Smooth muscle cell (in vitro differentiated cells): Measurements from ENCODE around the gene OAT. TPM values are rescaled to one million over a fixed set of nuclear protein-coding genes. Genes with fewer than 3 reads are reported as not detected.

Experiments
- DNase-seq: peaks from one replicate; lab custom pipeline; 2025; ENCODE audit not compliant: unreplicated experiment; lab: John Stamatoyannopoulos, UW
- H2AFZ ChIP-seq: fragments of 200-600 bp; sonication (generic); 2 replicates; pipeline ENCODE4 v1.6.0; 2016; ENCODE audit warnings: antibody characterized with exemption, low read depth, mild to moderate bottlenecking
- H3F3A ChIP-seq: fragments of 200-600 bp; sonication (generic); 2 replicates; pipeline ENCODE4 v1.6.0; 2017; ENCODE audit warnings: antibody characterized with exemption, low read depth
- H3K27ac ChIP-seq: fragments of 200-600 bp; sonication (generic); 2 replicates; pipeline ENCODE4 v1.5.1; 2016; ENCODE audit warnings: low read depth, mild to moderate bottlenecking
- H3K27me3 ChIP-seq: fragments of 200-600 bp; sonication (generic); 2 replicates; pipeline ENCODE4 v1.6.1; 2016; ENCODE audit warnings: low read depth, mild to moderate bottlenecking
- H3K36me3 ChIP-seq: fragments of 200-600 bp; sonication (generic); 2 replicates; pipeline ENCODE4 v1.5.1; 2016; ENCODE audit warnings: low read depth
- H3K4me1 ChIP-seq: fragments of 200-600 bp; sonication (generic); 2 replicates; pipeline ENCODE4 v1.5.1; 2016; ENCODE audit warnings: low read depth
- H3K4me2 ChIP-seq: fragments of 200-600 bp; sonication (generic); 2 replicates; pipeline ENCODE4 v1.6.0; 2016; ENCODE audit warnings: mild to moderate bottlenecking
- H3K4me3 ChIP-seq: fragments of 200-600 bp; sonication (generic); 2 replicates; pipeline ENCODE4 v1.5.1; 2016; ENCODE audit warnings: mild to moderate bottlenecking
- H3K79me2 ChIP-seq: fragments of 200-600 bp; sonication (generic); 2 replicates; pipeline ENCODE4 v1.6.0; 2016; ENCODE audit warnings: low read depth, mild to moderate bottlenecking
- H3K9ac ChIP-seq: fragments of 200-600 bp; sonication (generic); 2 replicates; pipeline ENCODE4 v1.6.0; 2016; ENCODE audit warnings: low read depth
- H3K9me3 ChIP-seq: fragments of 200-600 bp; sonication (generic); replicated peaks from 2 replicates; pipeline ENCODE4 v1.5.1; 2016; ENCODE audit warnings: low read depth
- H4K20me1 ChIP-seq: fragments of 200-600 bp; sonication (generic); 2 replicates; pipeline ENCODE4 v1.6.0; 2016; ENCODE audit warnings: low read depth
- WGBS: methylation state at CpG from one replicate; pipeline ENCODE4 v1.1.7; 2016; ENCODE audit warnings: low lambda C conversion rate; 5-methylcytosine and 5-hydroxymethylcytosine counted together
- polyA plus RNA-seq: library from polyadenylated mRNA; unstranded; fragments of >200 nt; fragmentation: Nextera tagmentation; extraction: Ambion mirVana; gene quantifications from 2 replicates; pipeline ENCODE4 v1.2.1, GENCODE V29; 2016
- total RNA-seq: library from RNA; depleted of rRNA; stranded (reverse); fragments of >200 nt; gene quantifications from 2 replicates; pipeline ENCODE4 v1.2.3, GENCODE V29; 2014
- TF ChIP-seq, protein P1 (sequence below): fragments of 200-600 bp; sonication (generic); IDR thresholded peaks from 2 replicates; pipeline ENCODE4 v1.5.1; 2017; ENCODE audit warnings: borderline replicate concordance, mild to moderate bottlenecking, antibody characterized with exemption; ENCODE audit not compliant: insufficient read depth, poor library complexity, severe bottlenecking

Gene OAT
- total and polyA plus RNA-seq, 2 experiments from 2014 or later = 107 to 160 TPM

GRCh38 chr10:124389613-124390361 is 28.9 kb downstream of the OAT start:
- 88% methylated on average over 26 of the region's 26 CpGs for WGBS
- no peaks in the 10 kb centered on the region for H3K36me3 ChIP-seq
- H3K4me2 ChIP-seq = peak overlapping the region; percentile 91
- peak overlapping the region; percentile 23 for H3K4me3 ChIP-seq
- H3F3A ChIP-seq = no peaks in the 10 kb centered on the region
- H4K20me1 ChIP-seq = no peaks in the 10 kb centered on the region
- H3K27me3 ChIP-seq = no peaks in the 10 kb centered on the region
- no peak overlapping the region for H3K27ac ChIP-seq
- TF ChIP-seq, protein P1, sequence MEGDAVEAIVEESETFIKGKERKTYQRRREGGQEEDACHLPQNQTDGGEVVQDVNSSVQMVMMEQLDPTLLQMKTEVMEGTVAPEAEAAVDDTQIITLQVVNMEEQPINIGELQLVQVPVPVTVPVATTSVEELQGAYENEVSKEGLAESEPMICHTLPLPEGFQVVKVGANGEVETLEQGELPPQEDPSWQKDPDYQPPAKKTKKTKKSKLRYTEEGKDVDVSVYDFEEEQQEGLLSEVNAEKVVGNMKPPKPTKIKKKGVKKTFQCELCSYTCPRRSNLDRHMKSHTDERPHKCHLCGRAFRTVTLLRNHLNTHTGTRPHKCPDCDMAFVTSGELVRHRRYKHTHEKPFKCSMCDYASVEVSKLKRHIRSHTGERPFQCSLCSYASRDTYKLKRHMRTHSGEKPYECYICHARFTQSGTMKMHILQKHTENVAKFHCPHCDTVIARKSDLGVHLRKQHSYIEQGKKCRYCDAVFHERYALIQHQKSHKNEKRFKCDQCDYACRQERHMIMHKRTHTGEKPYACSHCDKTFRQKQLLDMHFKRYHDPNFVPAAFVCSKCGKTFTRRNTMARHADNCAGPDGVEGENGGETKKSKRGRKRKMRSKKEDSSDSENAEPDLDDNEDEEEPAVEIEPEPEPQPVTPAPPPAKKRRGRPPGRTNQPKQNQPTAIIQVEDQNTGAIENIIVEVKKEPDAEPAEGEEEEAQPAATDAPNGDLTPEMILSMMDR = no peak
- no peak overlapping the region for H3K9ac ChIP-seq
- H3K9me3 ChIP-seq = no peaks in the 10 kb centered on the region
- H3K4me1 ChIP-seq = peaks cover 8% of the 10 kb centered on the region
- peak overlapping the region; percentile 64 for H2AFZ ChIP-seq
- DNase-seq = no peak
- no peaks in the 10 kb centered on the region for H3K79me2 ChIP-seq

- WGBS = 10% methylated on average over 67 of the region's 74 CpGs
- DNase-seq = peak; percentile 77
- TF ChIP-seq, protein P1 = peak; percentile 98
These were observed 29.7 kb downstream of the OAT start for GRCh38 chr10:124388823-124389612.

DNA sequence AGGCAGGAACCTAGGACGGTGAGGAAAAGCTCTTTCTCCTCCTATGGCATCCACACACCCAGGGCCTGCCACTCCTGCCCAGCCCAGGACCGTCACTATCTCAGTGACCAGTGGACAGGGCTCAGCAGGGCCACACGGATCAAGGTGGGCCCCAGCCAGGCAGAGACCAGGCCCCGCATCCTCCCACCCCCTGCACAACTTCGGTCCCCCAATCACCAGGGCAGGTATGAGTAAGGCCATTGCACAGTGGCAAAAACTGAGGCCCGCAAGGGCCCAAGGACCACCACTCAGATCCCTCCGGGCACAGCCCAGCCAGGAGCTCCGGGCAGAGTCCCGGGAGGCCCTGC is 30.3 kb downstream of the OAT start:
- Histone ChIP-seq H3K36me3 (no peaks in the 10 kb centered on the region), H4K20me1 (no peaks in the 10 kb centered on the region), H3K9ac (no peak overlapping the region), H3K27ac (no peak overlapping the region), H2AFZ (peak overlapping the region; percentile 90), H3K9me3 (no peaks in the 10 kb centered on the region), H3K27me3 (no peaks in the 10 kb centered on the region), H3F3A (no peaks in the 10 kb centered on the region), H3K79me2 (no peaks in the 10 kb centered on the region), H3K4me3 (peak overlapping the region; percentile 61), H3K4me2 (peak overlapping the region; percentile 91), H3K4me1 (peaks cover 8% of the 10 kb centered on the region)
- WGBS = 78% methylated on average over 9 of the region's 9 CpGs
- no peak for DNase-seq
- TF ChIP-seq, protein P1 = no peak

More at GRCh38 chr10:124388823-124389612, 29.7 kb downstream of the OAT start:
- peak overlapping the region; percentile 91 for H3K4me2 ChIP-seq
- H3K9me3 ChIP-seq = no peaks in the 10 kb centered on the region
- H3K79me2 ChIP-seq = no peaks in the 10 kb centered on the region
- no peaks in the 10 kb centered on the region for H3K36me3 ChIP-seq
- H3K4me1 ChIP-seq = peaks cover 8% of the 10 kb centered on the region
- no peak overlapping the region for H3K27ac ChIP-seq
- H3F3A ChIP-seq = no peaks in the 10 kb centered on the region
- H3K4me3 ChIP-seq = peak overlapping the region; percentile 61
- no peaks in the 10 kb centered on the region for H4K20me1 ChIP-seq
- H2AFZ ChIP-seq = peak overlapping the region; percentile 90
- no peaks in the 10 kb centered on the region for H3K27me3 ChIP-seq
- H3K9ac ChIP-seq = no peak overlapping the region
